Stimulated activated CD4-positive, alpha-beta T cell treated with anti-CD3 and anti-CD28 coated beads, TNF-alpha, amount 100 ng/mL, for 1 hour (primary cell): ENCODE results near the gene IFIT5.
"Not testable (repeated sequence)": the region's sequence is repeated elsewhere in the genome, so short reads cannot be mapped to it uniquely, and the experiment has no call there.

Experiments used
- DNase-seq, 3 donors: peaks; one replicate each; pipeline ENCODE4 v3.0.0-alpha.2; 2020; ENCODE audit warnings: low read depth in 3 of 3, low spot score in 1 of 3

IFIT5 gene

DNA sequence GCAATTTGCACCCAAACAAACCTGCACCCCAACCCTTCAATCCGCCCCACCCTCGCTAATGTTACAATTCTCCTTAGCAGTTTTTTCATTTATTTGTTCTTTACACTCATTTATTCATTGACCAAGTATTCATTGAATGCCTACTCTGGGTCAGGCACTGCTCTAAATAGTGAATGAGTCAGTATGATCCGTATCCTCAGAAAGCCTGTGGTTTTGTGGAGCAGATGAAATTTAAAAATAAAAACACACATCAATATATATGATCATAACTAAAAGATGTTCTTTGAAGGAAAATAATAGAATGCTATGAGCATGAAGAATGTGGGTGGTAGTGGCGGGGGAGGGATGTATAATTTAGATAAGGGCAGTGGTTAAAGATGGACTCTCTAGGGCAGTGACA is 13.3 kb downstream of the IFIT5 start:
- DNase-seq: no peak

GRCh38 chr10:89428877-89429276 is 14.5 kb downstream of the IFIT5 start:
- no peak for DNase-seq

DNA sequence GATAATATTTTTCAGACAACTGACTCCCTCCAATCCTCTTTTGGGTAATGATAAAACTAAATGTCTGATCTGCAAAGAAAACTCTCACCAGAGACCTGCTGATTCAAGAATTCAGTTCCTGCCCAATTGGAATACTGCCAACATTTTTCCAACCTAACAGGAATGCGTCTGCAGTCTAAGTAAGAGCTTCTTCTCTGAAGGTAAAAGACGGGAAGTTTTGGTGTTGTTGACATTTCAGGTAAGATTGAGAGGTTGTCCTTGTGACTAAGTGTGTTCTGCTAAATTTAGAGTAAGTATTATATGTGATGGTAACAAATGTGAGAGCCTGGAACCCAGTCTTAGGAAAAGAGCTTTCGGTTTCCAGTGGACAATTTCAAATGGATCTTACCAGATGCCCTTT is 17.6 kb downstream of the IFIT5 start:
- DNase-seq: no peak

DNA sequence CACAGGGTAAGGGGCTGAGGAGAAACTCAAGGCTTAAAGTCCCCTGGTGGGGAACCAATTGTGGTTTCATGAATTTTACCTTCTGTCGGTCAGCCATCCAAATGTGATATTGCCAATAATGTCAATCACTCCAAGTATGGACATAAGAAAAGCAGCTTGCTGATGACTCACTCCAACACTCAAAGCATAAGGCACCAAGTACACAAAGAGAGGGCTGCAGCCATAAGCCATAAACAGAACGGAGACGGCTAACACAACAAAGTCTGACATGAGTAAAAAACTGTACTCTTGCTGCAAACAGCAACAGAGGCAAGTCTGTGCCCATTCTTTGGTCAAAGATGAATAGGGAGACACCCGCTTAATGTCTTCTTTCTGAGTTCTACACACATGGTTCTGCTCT is 24.2 kb downstream of the IFIT5 start:
- no peak for DNase-seq

GRCh38 chr10:89440226-89441009 is 26.1 kb downstream of the IFIT5 start:
- no peak for DNase-seq

- DNase-seq: no peak
Observed at GRCh38 chr10:89442289-89442688, 27.9 kb downstream of the IFIT5 start.

GRCh38 chr10:89444819-89445218 is 30.5 kb downstream of the IFIT5 start:
- not testable (repeated sequence) for DNase-seq

DNA sequence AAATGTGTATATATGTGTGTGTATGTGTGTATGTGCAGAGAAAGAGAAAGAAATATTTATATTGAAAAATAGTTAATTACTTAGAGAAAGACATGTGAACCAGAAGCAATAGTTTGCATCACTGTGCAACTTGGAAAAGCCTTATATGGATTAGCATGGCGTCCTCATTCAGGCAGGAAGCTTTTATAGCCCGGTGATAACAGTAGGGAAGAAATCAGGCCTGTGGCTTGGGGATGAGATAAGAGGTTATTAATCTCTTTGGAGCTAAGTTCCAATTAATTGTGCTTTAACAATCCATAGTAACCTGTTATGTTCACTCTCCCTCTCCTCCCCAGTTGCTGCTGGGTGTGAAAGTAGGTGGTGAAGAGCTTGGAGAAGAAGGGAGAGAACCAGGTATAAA is 36.5 kb downstream of the IFIT5 start:
- DNase-seq: no peak

- DNase-seq: no peak
Observed at GRCh38 chr10:89452193-89452592, 37.8 kb downstream of the IFIT5 start.

DNA sequence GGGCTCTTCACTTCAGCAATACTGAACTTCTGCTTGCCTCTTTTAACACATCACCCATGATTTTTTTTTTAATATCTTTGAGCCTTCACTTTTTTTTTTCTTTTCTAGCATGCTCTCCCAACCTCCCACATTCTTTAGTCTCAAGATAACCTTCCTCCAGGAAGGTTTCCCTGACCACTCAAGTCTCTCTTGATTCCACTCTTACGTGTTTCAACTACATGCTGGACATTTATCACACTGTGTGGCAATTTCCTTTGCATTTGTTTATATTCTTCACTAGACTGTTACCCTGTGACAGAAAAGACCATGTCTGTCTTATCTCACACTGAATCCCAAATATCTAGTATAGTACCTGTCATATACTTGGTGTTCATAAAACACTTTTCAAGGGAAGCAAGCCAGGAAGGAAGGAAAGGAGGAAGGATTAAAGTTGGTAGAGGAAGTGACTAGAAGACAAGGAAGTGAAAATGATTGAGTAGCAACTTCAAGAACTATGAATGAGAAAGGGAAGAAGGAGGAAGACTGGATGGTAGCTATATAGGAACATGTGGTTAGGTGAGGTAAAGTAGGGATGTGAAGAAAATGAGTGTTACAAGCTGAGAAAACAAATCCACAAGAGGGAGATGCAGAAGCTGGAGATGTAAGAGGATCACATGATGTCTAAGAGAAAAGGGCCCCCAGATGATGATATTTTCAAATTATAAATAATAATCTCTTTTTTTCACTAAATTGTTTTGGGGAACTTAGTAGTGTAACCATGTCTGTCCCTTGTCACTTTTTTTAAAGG is 40.4 kb downstream of the IFIT5 start:
- DNase-seq: no peak

DNA sequence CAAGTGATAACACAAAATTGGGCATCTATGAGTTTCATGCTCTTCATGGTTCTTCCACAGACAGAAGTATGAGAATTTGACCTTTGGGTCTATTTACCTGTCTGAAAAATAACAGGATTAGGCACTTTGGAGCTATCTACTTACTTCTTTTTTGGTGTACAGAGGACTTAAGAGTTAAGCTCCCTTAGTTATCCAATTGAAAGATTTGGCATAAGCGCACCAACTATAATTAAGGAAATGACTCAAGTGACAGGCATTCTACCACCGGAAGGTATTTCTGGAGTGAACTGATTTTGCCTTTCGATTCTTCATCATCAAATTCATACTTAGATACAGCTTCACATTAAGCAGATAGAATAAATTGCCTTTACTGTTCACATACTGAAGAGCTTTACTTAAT is 43.9 kb downstream of the IFIT5 start:
- no peak for DNase-seq

DNA sequence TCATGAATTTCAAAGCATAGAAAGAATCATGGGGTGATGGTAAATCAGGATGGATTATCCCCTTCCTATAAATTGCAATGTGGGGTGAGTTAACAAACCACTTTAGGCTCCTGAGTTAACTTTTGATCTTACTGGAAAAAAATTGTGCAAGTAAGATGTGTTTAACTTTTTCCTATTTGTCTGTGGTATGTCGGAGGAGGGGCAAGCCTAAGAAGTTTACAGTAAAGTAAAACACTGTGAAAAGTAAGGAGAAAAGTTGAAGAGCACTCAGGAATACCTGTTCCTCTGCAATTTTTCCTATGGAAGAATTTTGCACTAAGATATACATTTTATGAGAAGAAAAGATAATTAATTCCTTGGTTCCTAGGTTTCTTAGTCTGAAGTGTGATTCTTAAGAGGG is 44.4 kb downstream of the IFIT5 start:
- DNase-seq: no peak

DNA sequence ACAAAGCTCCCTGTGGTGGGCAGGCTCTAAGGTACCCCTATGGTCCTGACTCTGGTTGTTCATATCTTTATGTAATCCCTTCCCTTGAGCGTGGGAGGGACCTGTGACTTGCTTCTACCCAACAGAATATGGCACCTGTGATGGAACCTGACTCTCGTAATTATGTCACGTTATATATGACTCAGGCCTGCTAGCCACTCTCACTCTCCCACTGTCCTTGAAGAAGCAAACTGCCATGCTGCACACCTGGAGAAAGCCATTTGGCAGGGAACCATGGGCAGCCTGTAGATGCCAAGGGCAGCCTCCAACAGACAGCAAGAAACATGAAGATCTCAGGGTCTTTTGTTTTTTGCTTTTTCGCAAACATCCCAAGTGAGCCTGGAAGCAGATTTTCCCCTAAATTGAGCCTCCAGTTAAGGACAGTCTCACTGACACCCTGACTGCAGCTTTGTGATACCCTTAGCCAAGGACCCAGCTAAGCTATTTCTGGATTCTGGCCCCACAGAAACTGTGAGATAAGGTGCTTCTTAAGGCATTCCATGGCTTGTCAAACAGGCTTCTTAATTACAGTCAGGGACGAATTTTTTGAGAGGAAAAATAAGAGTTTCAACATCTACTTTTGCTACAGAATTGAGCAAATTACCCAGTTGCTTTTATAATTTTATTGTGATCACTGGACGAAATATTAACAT is 49.6 kb downstream of the IFIT5 start:
- no peak for DNase-seq

DNA sequence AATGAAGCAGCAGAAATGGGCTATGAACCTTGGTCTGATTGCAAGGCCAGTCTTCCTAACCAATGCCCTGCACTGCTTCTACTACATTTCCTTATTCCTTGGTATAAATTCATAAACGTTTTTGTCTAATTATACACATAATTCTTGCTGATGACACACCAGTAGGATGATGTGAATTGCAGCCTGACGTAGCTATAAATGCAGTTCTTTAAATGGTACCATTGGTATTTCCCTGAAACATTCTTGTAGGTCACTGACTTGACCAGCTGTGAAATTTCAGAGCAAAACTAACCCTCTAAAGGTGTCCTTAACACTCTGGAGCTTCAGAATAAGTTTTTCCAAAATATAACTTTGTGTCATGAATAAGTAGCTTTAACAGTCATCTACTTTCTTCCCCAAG is 50.8 kb downstream of the IFIT5 start:
- DNase-seq: no peak

- DNase-seq: no peak
Observed at GRCh38 chr10:89466599-89467035, 52.2 kb downstream of the IFIT5 start.

DNA sequence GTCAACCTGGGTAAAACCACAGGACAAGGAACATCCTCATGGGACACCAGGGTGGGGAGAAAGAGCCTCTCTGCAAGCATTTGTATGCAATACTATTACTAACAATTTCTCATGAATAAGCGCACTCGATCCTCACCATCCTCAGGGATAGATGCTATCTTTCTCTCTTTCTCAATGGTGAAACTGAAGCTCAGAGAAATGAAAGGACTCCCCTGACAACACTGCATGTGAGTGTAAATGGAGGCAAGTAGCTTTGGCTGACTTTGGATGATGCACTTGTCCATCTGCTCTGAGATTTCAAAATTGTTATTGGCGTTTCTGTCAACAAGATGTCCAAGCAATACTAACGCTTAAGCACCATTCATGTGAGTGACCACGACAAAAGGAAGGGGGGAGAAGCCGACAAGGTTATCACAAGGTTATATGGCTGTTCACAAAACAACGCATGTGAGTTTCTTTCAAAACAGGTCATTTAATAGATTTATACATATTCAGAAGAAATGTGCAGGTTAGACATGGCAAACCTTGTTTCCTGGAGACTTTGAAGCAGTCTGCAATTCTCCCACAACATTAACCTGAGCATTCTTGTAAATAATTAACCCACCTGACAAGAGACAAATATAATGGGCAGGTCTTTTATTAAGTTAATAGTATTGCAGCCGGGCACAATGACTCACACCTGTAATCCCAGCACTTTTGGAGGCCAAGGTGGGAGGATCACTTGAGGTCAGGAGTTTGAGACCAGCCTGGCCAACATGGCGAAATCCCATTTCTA is 54.0 kb downstream of the IFIT5 start:
- no peak for DNase-seq

GRCh38 chr10:89469517-89469916 is 55.1 kb downstream of the IFIT5 start:
- no peak for DNase-seq
